HL-60/S4 (cell line): Measurements from ENCODE around the gene KCNMA1.

Experiments used
- in situ Hi-C: fragments of 300-500 bp; cut with MboI; formaldehyde crosslinking; loops from 2 replicates; pipeline ENCODE4 v1.14.3; 2022; ENCODE audit warnings: low sequenced_read_pairs

Gene KCNMA1

DNA sequence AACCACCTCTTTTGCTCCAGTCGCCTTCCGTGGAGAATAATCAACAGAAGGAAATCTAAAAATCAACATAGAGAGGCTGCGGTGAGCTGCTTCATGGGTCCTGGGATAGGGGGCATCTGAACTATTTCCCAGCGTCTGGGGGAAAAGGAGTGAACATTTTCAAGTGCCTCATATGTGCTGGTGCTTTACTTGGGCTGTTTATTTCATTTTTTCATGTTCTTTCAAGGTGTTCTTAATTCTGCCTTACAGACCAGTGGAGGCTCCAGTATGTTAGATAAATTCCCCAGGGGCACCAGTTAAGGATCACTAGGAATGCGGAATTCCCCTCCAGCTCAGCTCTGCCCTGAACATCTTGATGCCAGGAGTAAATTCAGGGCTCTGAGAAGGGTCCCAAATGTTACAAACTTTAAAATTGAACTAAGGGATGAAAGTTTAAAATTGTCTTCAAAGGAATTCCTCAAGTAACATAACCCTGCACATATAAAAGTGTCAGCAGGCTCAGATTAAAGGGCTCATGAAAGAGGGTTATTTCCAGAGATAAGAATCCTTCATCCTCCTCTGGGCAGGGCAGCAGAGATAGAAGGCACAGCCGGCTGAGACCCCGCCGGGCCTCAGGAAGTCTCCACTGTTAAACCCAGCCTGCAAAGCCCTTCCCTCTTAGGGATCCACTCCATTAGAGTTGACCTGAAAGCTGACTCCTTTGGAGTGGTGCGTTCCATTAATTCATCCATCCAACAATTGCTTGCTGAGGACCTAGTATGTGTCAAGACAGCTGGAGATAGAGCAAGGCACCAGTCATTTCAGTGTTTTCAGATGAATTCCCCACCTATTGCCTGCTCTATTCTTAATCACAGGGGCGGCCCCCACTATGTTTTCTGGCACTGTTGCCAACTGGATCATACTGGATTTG lies 345.8 kb downstream of the KCNMA1 start:
- in situ Hi-C loops = no loop called here

- in situ Hi-C loops = no loop called here
Measured at GRCh38 chr10:77290528-77291155, 347.0 kb downstream of the KCNMA1 start.

- in situ Hi-C loops = no loop called here
Measured at GRCh38 chr10:77289790-77290189, 347.8 kb downstream of the KCNMA1 start.

GRCh38 chr10:77289027-77289501 lies 348.5 kb downstream of the KCNMA1 start:
- in situ Hi-C loops = no loop called here

GRCh38 chr10:77287647-77288120 lies 349.9 kb downstream of the KCNMA1 start:
- in situ Hi-C loops = no loop called here

DNA sequence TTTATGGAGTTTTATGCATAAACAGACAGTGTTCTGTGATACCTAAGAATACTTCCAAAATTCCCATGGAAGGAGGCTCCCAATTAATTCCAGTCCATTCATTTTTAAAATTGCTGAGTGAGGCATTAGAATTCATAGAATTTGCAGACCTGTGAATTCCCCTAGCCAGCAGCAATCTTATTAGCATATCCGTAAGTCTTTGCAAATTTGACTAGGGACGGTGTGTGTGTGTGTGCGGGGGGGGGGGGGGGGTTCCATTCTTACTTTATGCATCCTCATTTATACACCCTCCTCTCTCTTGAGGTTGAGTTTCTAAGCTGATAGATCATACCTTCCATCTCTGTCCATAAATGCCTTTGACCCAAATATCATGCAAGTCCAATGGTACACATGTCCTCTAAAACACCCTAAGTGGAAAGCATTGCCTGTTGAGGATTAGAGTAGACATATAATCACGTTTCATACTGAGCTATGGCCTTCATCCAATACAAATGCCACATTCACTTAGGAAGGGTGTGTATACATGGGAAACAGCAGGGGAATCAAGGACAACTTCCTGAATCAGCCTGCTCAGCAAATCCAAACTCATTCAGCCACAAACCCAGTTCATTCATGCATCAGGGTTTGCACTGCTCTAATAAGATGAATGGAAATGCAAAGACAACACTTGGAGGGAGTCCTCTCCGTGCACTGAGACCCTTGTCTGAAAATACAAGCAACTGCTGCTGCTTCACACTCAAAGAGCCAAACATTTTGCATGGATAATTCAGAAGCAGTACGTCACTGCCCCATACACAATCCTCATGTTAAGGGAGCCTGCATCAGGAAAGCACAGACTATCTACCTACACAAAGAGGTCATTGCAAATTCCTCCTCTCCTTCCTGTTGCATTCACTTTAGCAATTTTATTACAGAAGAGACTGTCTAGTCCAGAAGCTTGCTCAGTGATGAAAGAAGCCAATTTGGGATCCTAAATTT lies 350.8 kb downstream of the KCNMA1 start:
- in situ Hi-C loops = no loop called here

DNA sequence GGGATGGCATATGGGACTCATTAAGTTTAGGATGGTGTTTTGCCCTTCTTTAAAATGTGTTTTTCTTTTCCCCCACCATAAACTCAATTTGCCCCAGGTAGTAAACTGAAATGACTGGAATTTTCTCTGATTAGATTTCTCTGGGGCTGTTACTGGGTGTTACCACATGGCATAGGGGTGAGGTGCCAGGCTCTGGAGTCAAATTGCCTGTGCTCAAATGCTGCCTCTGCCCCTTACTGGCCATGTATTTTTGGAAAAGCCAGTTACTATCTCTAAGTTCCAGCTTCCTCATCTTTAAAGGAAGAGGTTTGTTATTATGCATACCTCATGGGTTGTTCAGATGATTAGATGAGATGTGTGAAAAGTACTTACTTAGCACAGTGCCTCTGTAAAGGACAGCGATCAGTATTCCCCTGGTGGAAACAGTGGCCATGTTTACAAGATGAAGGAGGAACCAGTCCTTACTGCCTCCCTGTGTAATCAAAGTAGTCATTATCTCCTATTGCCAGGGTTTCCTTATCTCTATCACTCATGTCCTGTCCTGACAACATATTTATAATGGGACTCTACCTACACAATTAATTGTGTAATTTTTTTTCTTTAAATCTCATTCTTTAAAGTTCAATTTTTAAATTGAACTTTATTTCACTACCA lies 352.0 kb downstream of the KCNMA1 start:
- in situ Hi-C loops = no loop called here

GRCh38 chr10:77284797-77285196 lies 352.8 kb downstream of the KCNMA1 start:
- in situ Hi-C loops = no loop called here

DNA sequence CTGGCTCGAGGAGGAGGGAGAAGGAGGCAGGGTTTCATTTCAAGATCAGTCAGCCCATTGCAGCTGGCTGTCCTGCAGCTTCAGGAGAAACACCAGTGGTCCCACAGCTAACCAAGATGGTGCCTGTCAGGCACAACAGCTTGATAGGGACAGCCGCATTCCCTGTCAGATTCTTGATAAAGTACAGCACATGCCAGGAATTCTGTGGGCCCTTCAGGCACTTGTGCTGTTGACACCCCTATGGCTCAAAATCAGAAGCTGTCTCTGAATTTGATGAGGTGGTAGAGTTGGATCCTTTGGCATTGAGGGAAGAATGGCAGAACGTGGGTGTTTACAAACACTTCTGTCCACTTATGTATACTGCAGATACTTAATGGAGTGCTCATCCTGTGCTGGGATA lies 354.3 kb downstream of the KCNMA1 start:
- in situ Hi-C loops = no loop called here

DNA sequence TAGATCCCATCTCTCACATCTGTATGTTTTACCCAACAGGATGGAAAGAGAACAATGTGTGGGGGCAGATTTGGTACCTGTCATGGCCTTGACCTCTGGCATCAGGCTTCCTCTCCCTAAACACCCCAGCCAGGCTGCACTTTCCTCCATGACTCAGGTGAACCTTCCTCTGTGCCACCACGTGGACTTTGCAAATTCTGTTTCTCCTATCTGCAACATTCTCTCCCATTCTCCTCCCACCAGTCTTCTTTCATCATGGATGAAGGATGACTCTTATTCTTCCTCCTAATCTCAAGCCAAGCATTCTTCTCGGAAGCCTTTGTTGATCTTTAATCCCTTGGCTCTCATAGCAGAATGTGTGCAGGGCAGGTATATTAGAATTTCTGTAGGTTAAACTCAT lies 355.4 kb downstream of the KCNMA1 start:
- in situ Hi-C loops = no loop called here

DNA sequence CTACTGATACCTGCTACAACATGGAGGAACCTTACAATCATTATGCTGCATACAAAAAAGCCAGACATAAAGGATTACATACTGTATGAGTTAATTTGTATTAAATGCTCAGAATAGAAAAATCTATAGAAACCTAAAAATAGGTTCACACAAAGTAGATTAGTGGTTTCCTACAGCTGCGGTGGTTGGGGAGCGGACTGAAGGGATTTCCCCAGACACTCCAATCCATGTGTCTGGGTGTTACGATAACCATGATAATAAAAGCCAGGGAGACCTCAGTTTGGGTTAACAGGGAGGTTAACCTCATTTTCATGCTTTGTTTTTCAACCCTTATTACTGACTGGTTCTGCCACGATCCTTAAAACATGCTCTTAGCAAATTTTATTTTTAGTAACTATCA lies 355.9 kb downstream of the KCNMA1 start:
- in situ Hi-C loops = no loop called here

DNA sequence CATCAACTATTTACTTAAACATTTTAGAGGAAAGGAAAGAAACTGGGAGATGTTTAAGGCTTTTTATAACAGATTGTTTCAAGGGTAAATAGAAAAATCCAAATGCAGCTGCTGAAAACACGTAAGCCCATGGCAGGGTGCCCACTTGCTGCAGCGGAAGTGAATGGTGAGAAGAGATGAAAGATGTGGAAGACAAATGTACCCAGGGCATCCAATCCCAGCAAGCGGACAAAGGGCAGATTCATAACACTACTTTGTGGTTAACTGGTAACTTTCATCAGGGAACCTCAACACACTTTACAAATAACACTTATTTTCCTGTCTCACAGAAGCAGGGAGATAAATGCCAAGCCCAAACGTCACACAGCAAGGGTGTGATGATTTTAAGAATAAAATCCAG lies 358.4 kb downstream of the KCNMA1 start:
- in situ Hi-C loops = no loop called here

DNA sequence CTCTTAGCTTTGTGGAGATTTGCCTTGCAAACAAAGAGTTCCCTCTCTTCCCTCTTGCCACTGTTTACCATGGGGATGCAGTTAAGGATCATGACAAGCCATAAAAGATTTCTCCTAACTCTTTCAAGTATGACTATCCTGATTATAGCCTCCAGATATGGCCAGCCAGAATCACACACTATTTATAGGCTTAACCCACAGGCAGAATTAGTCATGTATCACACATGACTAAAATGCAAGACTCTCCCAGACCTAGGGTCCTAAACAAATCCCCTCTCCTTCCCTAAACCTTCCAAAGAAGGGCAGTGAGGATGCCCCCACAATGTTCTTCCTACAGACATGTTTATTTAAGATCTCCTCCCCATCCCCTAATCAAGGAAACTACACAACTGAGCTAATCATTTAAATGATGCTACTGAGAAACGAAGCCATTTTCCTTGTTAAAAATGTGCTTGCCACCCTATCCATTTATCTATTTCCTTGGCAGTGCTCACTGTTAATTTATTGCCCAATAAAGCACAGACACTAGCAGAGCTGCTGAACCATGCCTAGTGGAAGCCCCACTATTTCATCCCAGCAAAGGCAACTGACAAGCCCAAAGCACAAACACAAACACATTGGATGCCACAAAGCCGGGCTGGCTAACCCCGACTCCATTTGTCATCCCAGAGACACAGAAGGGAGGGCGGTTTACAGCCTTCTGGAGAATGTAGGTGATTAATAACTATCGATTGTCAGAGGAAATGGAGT lies 363.4 kb downstream of the KCNMA1 start:
- in situ Hi-C loops = no loop called here

DNA sequence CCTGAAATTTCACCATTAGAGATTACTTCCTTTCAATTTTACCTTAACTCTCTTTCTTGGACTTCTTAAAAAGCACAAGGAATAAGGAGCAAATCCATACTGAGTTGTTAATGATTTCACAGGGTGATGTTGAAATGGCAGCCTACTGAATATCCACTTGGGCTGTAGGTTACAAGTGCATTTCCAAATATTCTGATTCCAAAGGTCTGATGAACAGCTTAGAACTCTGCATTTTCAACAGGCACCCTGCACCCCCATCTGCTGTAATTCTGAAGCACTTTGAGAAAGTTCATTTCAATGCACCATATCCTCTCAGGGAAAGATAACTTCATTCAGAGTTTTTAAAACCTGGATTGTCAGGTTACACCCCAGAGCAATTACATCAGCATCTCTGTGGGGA lies 368.4 kb downstream of the KCNMA1 start:
- in situ Hi-C loops = no loop called here

DNA sequence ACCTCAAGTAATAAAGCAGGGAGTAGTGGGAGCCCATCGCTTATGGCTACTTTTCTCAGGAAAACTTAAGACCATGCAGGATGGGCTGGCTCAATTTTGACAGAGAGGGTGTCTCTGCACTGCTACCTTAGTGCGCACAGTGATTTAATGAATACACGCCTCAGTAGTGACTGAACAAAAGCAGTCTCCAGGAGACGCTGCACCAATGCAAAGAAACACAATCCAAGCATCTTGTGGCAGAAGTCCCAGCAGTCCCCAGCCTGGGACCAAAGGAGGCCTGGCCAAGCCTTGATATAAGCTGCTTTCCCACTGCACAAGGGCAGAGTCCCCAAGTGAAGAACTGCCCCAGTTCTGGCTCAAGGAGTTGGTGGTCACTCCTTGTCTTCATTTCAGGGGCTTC lies 368.9 kb downstream of the KCNMA1 start:
- in situ Hi-C loops = no loop called here

DNA sequence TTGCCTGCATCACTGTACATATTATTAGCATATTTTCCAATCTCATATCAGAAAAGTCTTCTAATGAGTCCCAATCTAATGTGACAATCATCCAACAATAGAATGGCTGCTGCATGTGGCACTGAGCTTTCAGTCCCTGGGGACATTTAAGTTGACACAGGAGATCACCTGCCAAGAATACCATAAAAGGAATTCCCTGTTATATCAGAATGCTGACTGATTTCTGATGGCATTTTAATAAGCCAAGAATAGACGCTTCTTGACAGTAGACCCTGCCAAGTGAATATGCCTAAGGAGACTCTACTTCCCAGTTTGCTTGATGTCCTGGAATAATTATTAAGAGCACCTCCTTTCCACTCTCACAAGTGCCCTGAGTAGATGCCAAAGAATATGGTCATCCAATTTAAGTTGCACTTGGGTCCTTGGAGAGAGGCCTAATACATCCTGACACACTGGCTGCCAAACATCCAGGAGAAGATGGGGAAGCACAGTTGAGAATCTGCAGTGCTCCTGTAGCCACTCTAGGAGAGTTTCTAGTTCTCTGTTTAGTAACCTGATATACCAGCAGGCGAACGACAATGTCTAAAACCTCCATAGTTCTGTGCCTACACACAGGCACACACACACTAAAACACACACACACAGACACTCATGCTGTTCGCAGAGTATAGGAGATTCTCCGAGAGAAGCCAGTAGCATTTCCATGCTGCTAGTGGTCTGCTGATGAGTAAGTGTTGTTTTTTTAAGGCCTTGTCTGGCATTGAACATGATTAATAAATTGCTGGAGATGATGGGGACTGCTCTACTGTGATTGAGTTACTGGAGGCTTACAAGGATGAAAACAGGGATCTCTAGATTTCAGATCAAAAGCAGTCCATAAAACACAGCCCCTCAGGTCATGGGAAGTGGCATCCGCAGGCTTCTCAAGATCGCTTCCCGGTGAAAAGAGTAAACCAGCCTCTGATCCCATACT lies 369.6 kb downstream of the KCNMA1 start:
- in situ Hi-C loops = no loop called here

DNA sequence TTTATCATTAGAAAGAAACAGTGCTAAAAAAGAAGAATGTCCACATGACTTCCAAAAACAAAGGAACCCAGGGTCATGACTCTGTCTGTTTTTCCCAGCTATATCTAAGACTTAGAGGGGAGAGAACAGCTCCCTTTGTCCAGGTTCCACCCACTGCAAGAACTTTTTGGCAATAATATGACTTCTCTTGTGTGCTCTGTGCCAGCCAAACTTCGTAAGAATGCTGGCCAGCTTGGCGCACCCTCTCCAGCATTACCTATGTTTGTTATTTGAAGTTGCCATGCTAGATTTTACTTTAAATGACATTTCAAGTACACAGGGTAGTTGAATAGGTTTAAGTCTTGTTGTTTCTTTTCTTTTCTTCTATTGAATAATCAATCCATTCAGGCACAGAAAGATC lies 371.4 kb downstream of the KCNMA1 start:
- in situ Hi-C loops = no loop called here

GRCh38 chr10:77264527-77264926 lies 373.1 kb downstream of the KCNMA1 start:
- in situ Hi-C loops = no loop called here

- in situ Hi-C loops = no loop called here
Measured at GRCh38 chr10:77264107-77264506, 373.5 kb downstream of the KCNMA1 start.
